Measurements from ENCODE around the gene NEU1. TPM values are rescaled to one million over a fixed set of nuclear protein-coding genes. Genes with fewer than 3 reads are reported as not detected.
A peak's percentile ranks its signal among the peaks of the same experiment; 100 is the strongest.
"Not testable (repeated sequence)": the region's sequence is repeated elsewhere in the genome, so short reads cannot be mapped to it uniquely, and the experiment has no call there.

The NEU1 gene
- total and polyA plus RNA-seq, 4 donors, result 20.3 to 24.6 (median 23.8) TPM

DNA sequence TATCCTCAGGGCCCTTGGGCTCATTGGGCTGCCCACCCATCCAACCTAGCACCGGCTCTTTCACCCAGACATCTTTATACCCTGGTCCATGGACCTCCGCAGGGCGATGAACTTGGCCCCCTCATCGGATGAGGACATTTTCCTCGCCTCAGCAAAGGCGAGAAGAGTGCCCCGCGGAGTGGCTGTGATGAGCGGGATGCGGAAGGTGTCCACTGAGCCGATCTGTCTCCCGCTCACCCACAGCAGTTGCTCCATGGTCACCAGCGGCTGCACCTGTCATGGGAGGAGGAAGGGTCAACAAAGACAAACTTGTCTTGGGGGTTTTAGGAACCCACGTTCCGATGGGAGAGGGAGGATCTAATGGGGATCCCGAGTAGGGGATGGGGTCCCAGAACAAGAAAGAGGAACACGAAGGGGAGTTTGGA, 690 bp downstream of the NEU1 start:
- Histone ChIP-seq H3K36me3 (ENCODE audit: control insufficient read depth in 1 of 2, insufficient read depth in 2 of 2, low read length in 1 of 2) (peaks cover 0 to 2% of the 10 kb centered on the region in 2 donors), H3K4me1 (ENCODE audit: control insufficient read depth in 1 of 2, insufficient read depth in 2 of 2, low read length in 2 of 2) (no peaks in the 10 kb centered on the region), H3K9me3 (ENCODE audit: control insufficient read depth, low read length) (no peaks in the 10 kb centered on the region), H3K27me3 (ENCODE audit: control insufficient read depth in 1 of 2, insufficient read depth in 2 of 2, low read length in 1 of 2) (no peaks in the 10 kb centered on the region), H3K27ac (ENCODE audit: low read depth in 1 of 2, low read length in 2 of 2) (no peak overlapping the region), H3K4me3 (ENCODE audit: low read length in 2 of 2) (peak overlapping the region; percentile 39 to 48)
- ATAC-seq (ENCODE audit: low FRiP score) (no peak), DNase-seq (no peak)
- WGBS, 2 donors, result 39 to 40% methylated on average over 17 of the region's 17 CpGs
- intact Hi-C loops (cut with DNase I), result loop anchor here in 1 of 2 donors (2.0 to 10.0 kb wide), 2 partner anchors 27 to 177 kb away; partner anchors contain the start of gene LY6G5C

DNA sequence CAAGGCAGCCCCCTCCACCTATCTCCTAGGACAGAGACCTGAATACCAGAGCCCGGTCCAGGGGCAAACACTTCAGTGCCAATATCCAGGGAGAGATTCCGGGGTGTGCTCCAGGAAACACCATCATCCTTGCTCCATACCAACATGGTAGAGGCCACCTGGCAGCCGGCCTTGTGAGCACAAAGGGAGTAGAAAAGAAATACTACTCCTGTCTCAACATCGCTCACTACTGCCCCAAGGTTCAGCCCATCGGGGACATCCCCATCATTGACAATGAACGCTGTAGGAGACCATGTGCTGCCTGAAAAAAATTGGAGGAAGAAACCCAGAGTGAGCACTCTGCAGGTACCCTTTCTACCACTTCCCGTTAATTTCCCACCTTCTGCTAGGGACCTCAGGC, 1.5 kb downstream of the NEU1 start:
- no peaks in the 10 kb centered on the region for H3K4me1 ChIP-seq (ENCODE audit: control insufficient read depth in 1 of 2, insufficient read depth in 2 of 2, low read length in 2 of 2)
- DNase-seq (no peak), ATAC-seq (ENCODE audit: low FRiP score) (no peak)
- no peak overlapping the region for H3K27ac ChIP-seq (ENCODE audit: low read depth in 1 of 2, low read length in 2 of 2)
- intact Hi-C loops (cut with DNase I), result loop anchor here in 1 of 2 donors (10.0 kb wide), 1 partner anchor 176 kb away; the partner anchor contains the start of gene LY6G5C
- H3K27me3 ChIP-seq (ENCODE audit: control insufficient read depth in 1 of 2, insufficient read depth in 2 of 2, low read length in 1 of 2), result no peaks in the 10 kb centered on the region
- WGBS, 2 donors, result 92% methylated on average over 7 of the region's 7 CpGs
- no peaks in the 10 kb centered on the region for H3K9me3 ChIP-seq (ENCODE audit: control insufficient read depth, low read length)
- no peak overlapping the region for H3K4me3 ChIP-seq (ENCODE audit: low read length in 2 of 2)
- H3K36me3 ChIP-seq (ENCODE audit: control insufficient read depth in 1 of 2, insufficient read depth in 2 of 2, low read length in 1 of 2), result peaks cover 0 to 2% of the 10 kb centered on the region in 2 donors

DNA sequence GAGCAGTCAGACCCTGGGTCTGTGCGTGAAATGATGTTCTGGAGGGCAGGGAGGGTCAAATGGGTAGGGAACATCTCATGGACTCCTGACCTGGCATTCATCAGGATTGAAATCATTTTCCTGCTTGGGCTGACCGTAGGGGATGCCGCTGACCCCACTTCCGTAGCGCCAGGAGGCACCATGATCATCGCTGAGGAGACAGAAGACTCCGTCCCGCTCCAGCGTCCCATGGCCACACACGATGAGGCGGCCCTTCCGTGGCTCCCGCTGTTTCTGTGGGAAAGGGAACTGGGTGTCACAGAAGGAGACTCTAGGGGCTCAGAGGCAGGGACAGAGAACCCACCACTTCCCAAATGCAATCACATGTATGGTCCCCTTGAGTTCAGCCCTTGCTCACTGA, 2.3 kb downstream of the NEU1 start:
- ATAC-seq (ENCODE audit: low FRiP score), result no peak
- no peaks in the 10 kb centered on the region for H3K27me3 ChIP-seq (ENCODE audit: control insufficient read depth in 1 of 2, insufficient read depth in 2 of 2, low read length in 1 of 2)
- peaks cover 0 to 2% of the 10 kb centered on the region in 2 donors for H3K36me3 ChIP-seq (ENCODE audit: control insufficient read depth in 1 of 2, insufficient read depth in 2 of 2, low read length in 1 of 2)
- H3K9me3 ChIP-seq (ENCODE audit: control insufficient read depth, low read length), result no peaks in the 10 kb centered on the region
- WGBS, 2 donors, result 91 to 94% methylated on average over 13 of the region's 13 CpGs
- intact Hi-C loops (cut with DNase I), result loop anchor here in 1 of 2 donors (10.0 kb wide), 1 partner anchor 176 kb away; the partner anchor contains the start of gene LY6G5C
- H3K4me1 ChIP-seq (ENCODE audit: control insufficient read depth in 1 of 2, insufficient read depth in 2 of 2, low read length in 2 of 2), result no peaks in the 10 kb centered on the region
- no peak for DNase-seq
- H3K27ac ChIP-seq (ENCODE audit: low read depth in 1 of 2, low read length in 2 of 2), result no peak overlapping the region
- H3K4me3 ChIP-seq (ENCODE audit: low read length in 2 of 2), result no peak overlapping the region

DNA sequence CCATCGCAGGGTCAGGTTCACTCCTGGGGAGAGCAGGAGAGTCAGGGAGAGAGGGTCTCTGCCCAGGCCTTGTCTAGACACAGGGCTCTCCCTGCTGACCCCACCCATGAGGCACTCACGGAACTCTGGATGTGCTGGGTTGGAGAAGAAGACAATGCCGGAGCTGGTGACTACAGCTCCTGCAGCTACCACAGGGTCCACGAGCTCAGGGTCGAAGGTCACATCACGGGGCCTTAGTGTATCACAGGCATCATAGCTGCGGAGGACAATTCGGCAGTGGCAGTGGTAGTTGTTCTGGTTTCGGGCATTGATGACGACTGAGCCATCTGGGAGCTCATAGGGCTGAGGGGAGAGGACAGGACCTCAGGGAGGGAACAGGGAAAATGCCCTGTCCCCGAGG, 2.7 kb downstream of the NEU1 start:
- 90 to 93% methylated on average over 11 of the region's 11 CpGs for WGBS, 2 donors

DNA sequence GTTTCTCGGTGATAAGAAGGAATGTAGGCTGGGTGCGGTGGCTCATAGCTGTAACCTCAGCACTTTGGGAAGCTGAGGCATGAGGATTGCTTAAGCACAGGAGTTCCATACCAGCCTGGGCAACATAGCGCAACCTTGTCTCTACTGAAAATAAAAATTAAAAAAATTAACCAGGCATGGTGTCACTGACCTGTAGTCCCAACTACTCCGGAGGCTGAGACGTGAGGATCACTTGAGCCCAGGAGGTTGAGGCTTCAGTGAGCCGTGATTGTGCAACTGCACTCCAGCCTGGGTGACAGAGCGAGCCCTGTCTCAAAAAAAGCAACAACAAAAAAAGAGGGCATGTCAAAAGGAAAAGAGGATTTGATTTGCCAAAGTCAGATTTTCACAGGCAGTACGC, 3.9 kb downstream of the NEU1 start:
- Histone ChIP-seq H3K4me3 (ENCODE audit: low read length in 2 of 2) (no peak overlapping the region), H3K27me3 (ENCODE audit: control insufficient read depth in 1 of 2, insufficient read depth in 2 of 2, low read length in 1 of 2) (no peaks in the 10 kb centered on the region), H3K27ac (ENCODE audit: low read depth in 1 of 2, low read length in 2 of 2) (no peak overlapping the region), H3K9me3 (ENCODE audit: control insufficient read depth, low read length) (no peaks in the 10 kb centered on the region), H3K4me1 (ENCODE audit: control insufficient read depth in 1 of 2, insufficient read depth in 2 of 2, low read length in 2 of 2) (no peaks in the 10 kb centered on the region), H3K36me3 (ENCODE audit: control insufficient read depth in 1 of 2, insufficient read depth in 2 of 2, low read length in 1 of 2) (peaks cover 0 to 2% of the 10 kb centered on the region in 2 donors)
- ATAC-seq (ENCODE audit: low FRiP score) (no peak), DNase-seq (no peak)
- WGBS, 2 donors, result 94 to 95% methylated on average over 8 of the region's 8 CpGs
- intact Hi-C loops (cut with DNase I), result no loop called here

More for the DNA sequence above, 2.7 kb downstream of the NEU1 start:
- ATAC-seq (ENCODE audit: low FRiP score) (no peak), DNase-seq (no peak)
- H3K36me3 ChIP-seq (ENCODE audit: control insufficient read depth in 1 of 2, insufficient read depth in 2 of 2, low read length in 1 of 2), result peaks cover 0 to 2% of the 10 kb centered on the region in 2 donors
- intact Hi-C loops (cut with DNase I), result loop anchor here in 1 of 2 donors (10.0 kb wide), 1 partner anchor 175 kb away; the partner anchor contains the start of gene LY6G5C
- H3K27ac ChIP-seq (ENCODE audit: low read depth in 1 of 2, low read length in 2 of 2), result no peak overlapping the region
- H3K27me3 ChIP-seq (ENCODE audit: control insufficient read depth in 1 of 2, insufficient read depth in 2 of 2, low read length in 1 of 2), result no peaks in the 10 kb centered on the region
- H3K9me3 ChIP-seq (ENCODE audit: control insufficient read depth, low read length), result no peaks in the 10 kb centered on the region
- no peaks in the 10 kb centered on the region for H3K4me1 ChIP-seq (ENCODE audit: control insufficient read depth in 1 of 2, insufficient read depth in 2 of 2, low read length in 2 of 2)
- H3K4me3 ChIP-seq (ENCODE audit: low read length in 2 of 2), result no peak overlapping the region

DNA sequence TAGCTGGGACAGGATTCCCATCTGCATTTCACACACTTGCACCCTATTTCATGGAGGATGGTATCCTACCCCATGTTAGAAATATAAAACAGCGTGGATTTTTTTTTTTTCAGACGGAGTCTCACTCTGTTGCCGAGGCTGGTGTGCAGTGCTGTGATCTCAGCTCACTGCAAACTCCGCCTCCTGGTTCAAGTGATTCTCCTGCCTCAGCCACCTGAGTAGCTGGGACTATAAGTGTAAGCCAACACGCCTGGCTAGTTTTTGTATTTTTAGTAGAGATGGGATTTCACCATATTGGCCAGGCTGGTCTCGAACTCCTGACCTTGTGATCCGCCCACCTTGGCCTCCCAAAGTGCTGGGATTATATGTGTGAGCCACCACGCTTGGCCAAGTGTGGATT, 4.8 kb downstream of the NEU1 start:
- H3K9me3 ChIP-seq (ENCODE audit: control insufficient read depth, low read length); H3K27me3 ChIP-seq (ENCODE audit: control insufficient read depth in 1 of 2, insufficient read depth in 2 of 2, low read length in 1 of 2); ATAC-seq (ENCODE audit: low FRiP score); H3K4me1 ChIP-seq (ENCODE audit: control insufficient read depth in 1 of 2, insufficient read depth in 2 of 2, low read length in 2 of 2); H3K27ac ChIP-seq (ENCODE audit: low read depth in 1 of 2, low read length in 2 of 2); intact Hi-C loops (cut with DNase I); DNase-seq; H3K36me3 ChIP-seq (ENCODE audit: control insufficient read depth in 1 of 2, insufficient read depth in 2 of 2, low read length in 1 of 2); H3K4me3 ChIP-seq (ENCODE audit: low read length in 2 of 2): not testable (repeated sequence)
- WGBS, 2 donors, result 87 to 88% methylated on average over 8 of the region's 8 CpGs

DNA sequence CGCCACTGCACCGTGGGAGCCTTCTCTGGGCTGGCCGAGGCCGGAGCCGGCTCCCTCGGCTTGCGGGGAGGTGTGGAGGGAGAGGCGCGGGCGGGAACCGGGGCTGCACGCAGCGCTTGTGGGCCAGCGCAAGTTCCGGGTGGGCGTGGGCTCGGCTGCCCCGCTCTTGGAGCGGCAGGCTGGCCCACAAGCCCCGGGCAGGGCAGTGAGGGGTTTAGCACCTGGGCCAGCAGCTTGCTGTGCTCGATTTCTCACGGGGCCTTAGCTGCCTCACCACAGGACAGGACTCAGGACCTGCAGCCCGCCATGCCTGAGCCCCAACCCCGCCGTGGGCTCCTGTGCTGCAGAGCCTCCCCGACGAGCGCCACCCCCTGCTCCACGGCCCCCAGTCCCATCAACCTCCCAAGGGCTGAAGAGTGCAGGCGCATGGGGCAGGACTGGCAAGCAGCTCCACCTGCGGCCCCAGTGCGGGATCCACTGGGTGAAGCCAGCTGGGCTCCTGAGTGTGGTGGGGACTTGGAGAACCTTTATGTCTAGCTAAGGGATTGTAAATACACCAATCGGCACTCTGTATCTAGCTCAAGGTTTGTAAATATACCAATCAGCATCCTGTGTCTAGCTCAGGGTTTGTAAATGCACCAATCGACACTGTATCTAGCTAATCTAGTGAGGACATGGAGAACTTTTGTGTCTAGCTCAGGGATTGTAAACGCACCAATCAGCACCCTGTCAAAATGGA, 10.5 kb downstream of the NEU1 start:
- not testable (repeated sequence) for ATAC-seq (ENCODE audit: low FRiP score)

DNA sequence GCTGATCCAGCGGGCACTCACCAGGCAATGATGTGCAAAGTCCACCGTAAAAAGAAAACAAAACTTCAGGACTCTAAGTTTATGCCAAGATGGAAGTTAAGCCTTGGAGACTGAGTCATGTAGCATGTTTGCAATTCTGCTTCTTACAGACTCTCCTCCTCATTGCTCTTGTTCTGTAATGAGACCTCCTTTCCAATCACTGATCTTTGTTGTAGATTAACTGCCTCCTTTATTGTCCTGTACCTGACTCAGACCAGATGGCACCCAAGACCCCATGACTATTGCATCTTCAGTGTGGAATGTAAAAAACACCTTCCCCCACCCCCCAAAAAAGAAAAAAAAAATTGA, 11.2 kb downstream of the NEU1 start:
- H3K9me3 ChIP-seq (ENCODE audit: control insufficient read depth, low read length), result no peaks in the 10 kb centered on the region
- no peaks in the 10 kb centered on the region for H3K4me1 ChIP-seq (ENCODE audit: control insufficient read depth in 1 of 2, insufficient read depth in 2 of 2, low read length in 2 of 2)
- H3K27me3 ChIP-seq (ENCODE audit: control insufficient read depth in 1 of 2, insufficient read depth in 2 of 2, low read length in 1 of 2), result no peaks in the 10 kb centered on the region
- H3K27ac ChIP-seq (ENCODE audit: low read depth in 1 of 2, low read length in 2 of 2), result no peak overlapping the region
- 34% methylated on average over 2 of the region's 2 CpGs for WGBS, 2 donors
- DNase-seq (no peak), ATAC-seq (ENCODE audit: low FRiP score) (no peak)
- no peak overlapping the region for H3K4me3 ChIP-seq (ENCODE audit: low read length in 2 of 2)
- no peaks in the 10 kb centered on the region for H3K36me3 ChIP-seq (ENCODE audit: control insufficient read depth in 1 of 2, insufficient read depth in 2 of 2, low read length in 1 of 2)
- intact Hi-C loops (cut with DNase I), result no loop called here

More for the DNA sequence above, 10.5 kb downstream of the NEU1 start:
- 88 to 89% methylated on average over 30 to 35 of the region's 35 CpGs for WGBS, 2 donors
- H3K27ac ChIP-seq (ENCODE audit: low read depth in 1 of 2, low read length in 2 of 2); intact Hi-C loops (cut with DNase I); DNase-seq; H3K9me3 ChIP-seq (ENCODE audit: control insufficient read depth, low read length); H3K36me3 ChIP-seq (ENCODE audit: control insufficient read depth in 1 of 2, insufficient read depth in 2 of 2, low read length in 1 of 2); H3K27me3 ChIP-seq (ENCODE audit: control insufficient read depth in 1 of 2, insufficient read depth in 2 of 2, low read length in 1 of 2); H3K4me1 ChIP-seq (ENCODE audit: control insufficient read depth in 1 of 2, insufficient read depth in 2 of 2, low read length in 2 of 2); H3K4me3 ChIP-seq (ENCODE audit: low read length in 2 of 2): not testable (repeated sequence)
